WTC11 (cell line): ENCODE measurements around the gene TERC.

Experiments used
- ATF3 ChIP-seq: sonication (generic); formaldehyde crosslinking; conservative IDR thresholded peaks from 2 replicates; pipeline ENCODE4 v1.8.1; 2022; ENCODE audit warnings: mild to moderate bottlenecking, missing genetic modification reagents
- ZNF121 ChIP-seq: sonication (generic); formaldehyde crosslinking; IDR thresholded peaks from 2 replicates; pipeline ENCODE4 v1.8.0; 2023; ENCODE audit warnings: missing genetic modification reagents
- TF ChIP-seq, protein P1 (sequence below): sonication (generic); formaldehyde crosslinking; IDR thresholded peaks from 2 replicates; pipeline ENCODE4 v1.8.0; 2023; ENCODE audit warnings: missing genetic modification reagents
- TF ChIP-seq, protein P2 (sequence below): fragments of 200-600 bp; IDR thresholded peaks from 2 replicates; pipeline ENCODE4 v1.8.0; 2022; ENCODE audit warnings: antibody characterized with exemption

GRCh38 chr3:169809230-169809795, 44.5 kb upstream of the TERC start:
- TF ChIP-seq, protein P1, sequence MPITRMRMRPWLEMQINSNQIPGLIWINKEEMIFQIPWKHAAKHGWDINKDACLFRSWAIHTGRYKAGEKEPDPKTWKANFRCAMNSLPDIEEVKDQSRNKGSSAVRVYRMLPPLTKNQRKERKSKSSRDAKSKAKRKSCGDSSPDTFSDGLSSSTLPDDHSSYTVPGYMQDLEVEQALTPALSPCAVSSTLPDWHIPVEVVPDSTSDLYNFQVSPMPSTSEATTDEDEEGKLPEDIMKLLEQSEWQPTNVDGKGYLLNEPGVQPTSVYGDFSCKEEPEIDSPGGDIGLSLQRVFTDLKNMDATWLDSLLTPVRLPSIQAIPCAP = no peak
- TF ChIP-seq ATF3 (CRISPR knock-in tag) (no peak), ZNF121 (CRISPR knock-in tag) (no peak)
- TF ChIP-seq, protein P2, sequence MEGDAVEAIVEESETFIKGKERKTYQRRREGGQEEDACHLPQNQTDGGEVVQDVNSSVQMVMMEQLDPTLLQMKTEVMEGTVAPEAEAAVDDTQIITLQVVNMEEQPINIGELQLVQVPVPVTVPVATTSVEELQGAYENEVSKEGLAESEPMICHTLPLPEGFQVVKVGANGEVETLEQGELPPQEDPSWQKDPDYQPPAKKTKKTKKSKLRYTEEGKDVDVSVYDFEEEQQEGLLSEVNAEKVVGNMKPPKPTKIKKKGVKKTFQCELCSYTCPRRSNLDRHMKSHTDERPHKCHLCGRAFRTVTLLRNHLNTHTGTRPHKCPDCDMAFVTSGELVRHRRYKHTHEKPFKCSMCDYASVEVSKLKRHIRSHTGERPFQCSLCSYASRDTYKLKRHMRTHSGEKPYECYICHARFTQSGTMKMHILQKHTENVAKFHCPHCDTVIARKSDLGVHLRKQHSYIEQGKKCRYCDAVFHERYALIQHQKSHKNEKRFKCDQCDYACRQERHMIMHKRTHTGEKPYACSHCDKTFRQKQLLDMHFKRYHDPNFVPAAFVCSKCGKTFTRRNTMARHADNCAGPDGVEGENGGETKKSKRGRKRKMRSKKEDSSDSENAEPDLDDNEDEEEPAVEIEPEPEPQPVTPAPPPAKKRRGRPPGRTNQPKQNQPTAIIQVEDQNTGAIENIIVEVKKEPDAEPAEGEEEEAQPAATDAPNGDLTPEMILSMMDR = no peak
